ENCODE data around the gene PLCL1.
A peak's percentile ranks its signal among the peaks of the same experiment; 100 is the strongest.

PLCL1 gene

GRCh38 chr2:198106621-198107385 lies 302.4 kb downstream of the PLCL1 start:
- in situ Hi-C loops (cut with MboI; ENCODE audit: low pct_unique_long_range_greater_than_20kb, low sequenced_read_pairs): no loop called here
- peak; percentile 39 for DNase-seq

GRCh38 chr2:198113316-198113715 lies 308.9 kb downstream of the PLCL1 start:
- in situ Hi-C loops (cut with MboI; ENCODE audit: low pct_unique_long_range_greater_than_20kb, low sequenced_read_pairs): no loop called here
- no peak for DNase-seq

GRCh38 chr2:198114064-198114463 lies 309.7 kb downstream of the PLCL1 start:
- no peak for DNase-seq
- in situ Hi-C loops (cut with MboI; ENCODE audit: low pct_unique_long_range_greater_than_20kb, low sequenced_read_pairs): no loop called here

GRCh38 chr2:198115201-198115600 lies 310.8 kb downstream of the PLCL1 start:
- in situ Hi-C loops (cut with MboI; ENCODE audit: low pct_unique_long_range_greater_than_20kb, low sequenced_read_pairs): no loop called here
- DNase-seq: no peak

GRCh38 chr2:198116756-198117155 lies 312.4 kb downstream of the PLCL1 start:
- DNase-seq: no peak
- in situ Hi-C loops (cut with MboI; ENCODE audit: low pct_unique_long_range_greater_than_20kb, low sequenced_read_pairs): no loop called here

GRCh38 chr2:198117406-198118041 lies 313.1 kb downstream of the PLCL1 start:
- in situ Hi-C loops (cut with MboI; ENCODE audit: low pct_unique_long_range_greater_than_20kb, low sequenced_read_pairs): no loop called here
- no peak for DNase-seq

- DNase-seq: peak; percentile 34
- in situ Hi-C loops (cut with MboI; ENCODE audit: low pct_unique_long_range_greater_than_20kb, low sequenced_read_pairs): no loop called here
Observed at GRCh38 chr2:198127627-198128026, 323.2 kb downstream of the PLCL1 start.

- in situ Hi-C loops (cut with MboI; ENCODE audit: low pct_unique_long_range_greater_than_20kb, low sequenced_read_pairs): no loop called here
- DNase-seq: no peak
Observed at GRCh38 chr2:198129609-198130008, 325.2 kb downstream of the PLCL1 start.

GRCh38 chr2:198134293-198134955 lies 330.0 kb downstream of the PLCL1 start:
- DNase-seq: no peak
- in situ Hi-C loops (cut with MboI; ENCODE audit: low pct_unique_long_range_greater_than_20kb, low sequenced_read_pairs): no loop called here

GRCh38 chr2:198135481-198135934 lies 331.1 kb downstream of the PLCL1 start:
- no peak for DNase-seq
- in situ Hi-C loops (cut with MboI; ENCODE audit: low pct_unique_long_range_greater_than_20kb, low sequenced_read_pairs): no loop called here

GRCh38 chr2:198136142-198136541 lies 331.7 kb downstream of the PLCL1 start:
- no peak for DNase-seq
- in situ Hi-C loops (cut with MboI; ENCODE audit: low pct_unique_long_range_greater_than_20kb, low sequenced_read_pairs): no loop called here

- in situ Hi-C loops (cut with MboI; ENCODE audit: low pct_unique_long_range_greater_than_20kb, low sequenced_read_pairs): no loop called here
- no peak for DNase-seq
Observed at GRCh38 chr2:198137733-198138132, 333.3 kb downstream of the PLCL1 start.

- DNase-seq: no peak
- in situ Hi-C loops (cut with MboI; ENCODE audit: low pct_unique_long_range_greater_than_20kb, low sequenced_read_pairs): no loop called here
Observed at GRCh38 chr2:198141726-198142125, 337.3 kb downstream of the PLCL1 start.

GRCh38 chr2:198143156-198143555 lies 338.8 kb downstream of the PLCL1 start:
- in situ Hi-C loops (cut with MboI; ENCODE audit: low pct_unique_long_range_greater_than_20kb, low sequenced_read_pairs): no loop called here
- no peak for DNase-seq

GRCh38 chr2:198143793-198144192 lies 339.4 kb downstream of the PLCL1 start:
- in situ Hi-C loops (cut with MboI; ENCODE audit: low pct_unique_long_range_greater_than_20kb, low sequenced_read_pairs): no loop called here
- no peak for DNase-seq

- DNase-seq: no peak
- in situ Hi-C loops (cut with MboI; ENCODE audit: low pct_unique_long_range_greater_than_20kb, low sequenced_read_pairs): no loop called here
Observed at GRCh38 chr2:198144660-198145059, 340.3 kb downstream of the PLCL1 start.

GRCh38 chr2:198146346-198146940 lies 342.1 kb downstream of the PLCL1 start:
- DNase-seq: no peak
- in situ Hi-C loops (cut with MboI; ENCODE audit: low pct_unique_long_range_greater_than_20kb, low sequenced_read_pairs): no loop called here

- no peak for DNase-seq
- in situ Hi-C loops (cut with MboI; ENCODE audit: low pct_unique_long_range_greater_than_20kb, low sequenced_read_pairs): no loop called here
Observed at GRCh38 chr2:198157314-198157713, 352.9 kb downstream of the PLCL1 start.

- in situ Hi-C loops (cut with MboI; ENCODE audit: low pct_unique_long_range_greater_than_20kb, low sequenced_read_pairs): no loop called here
- DNase-seq: no peak
Observed at GRCh38 chr2:198161151-198161550, 356.8 kb downstream of the PLCL1 start.

- in situ Hi-C loops (cut with MboI; ENCODE audit: low pct_unique_long_range_greater_than_20kb, low sequenced_read_pairs): no loop called here
- DNase-seq: no peak
Observed at GRCh38 chr2:198162276-198162675, 357.9 kb downstream of the PLCL1 start.
